Measurements from ENCODE around the gene GIPC2.

- TF ChIP-seq CTCF (IDR thresholded peaks at IDR 0.05): no peak
- no peak for TF ChIP-seq POLR2AphosphoS5 (IDR thresholded peaks at IDR 0.05)
These were observed 23.0 kb downstream of the GIPC2 start for GRCh38 chr1:78068681-78069283.
